GM12892 (cell line): ENCODE data around the gene PIGM.

Experiments
- POLR2A ChIP-seq: IDR thresholded peaks from 2 replicates; pipeline ENCODE4 v1.6.1; 2011; ENCODE audit warnings: low read depth, low read length, control low read depth
- POLR2AphosphoS5 ChIP-seq: IDR thresholded peaks from 2 replicates; pipeline ENCODE4 v1.6.1; 2011; ENCODE audit warnings: low read depth, low read length, control low read depth
- TAF1 ChIP-seq: IDR thresholded peaks from 2 replicates; pipeline ENCODE4 v1.6.1; 2011; ENCODE audit warnings: low read depth, mild to moderate bottlenecking, control low read depth, low read length, borderline replicate concordance

DNA sequence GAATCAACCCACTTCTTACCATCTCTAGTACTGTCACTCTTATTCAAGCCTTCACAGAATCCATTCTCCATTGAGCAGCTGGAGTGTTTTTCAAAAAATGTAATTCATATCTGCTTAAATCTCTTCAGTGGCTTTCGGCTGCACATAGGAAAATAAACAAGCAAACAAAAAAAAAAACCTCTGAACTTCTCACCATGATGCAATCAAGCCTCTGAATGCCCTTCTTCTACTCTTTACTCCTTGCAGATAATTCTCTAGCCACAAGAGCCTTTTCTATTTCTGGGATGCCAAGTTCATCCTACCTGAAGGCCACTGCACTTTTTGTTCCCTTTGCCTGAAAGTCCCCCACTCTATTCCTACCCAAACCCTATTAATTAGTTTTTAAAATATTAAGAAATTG is 14.2 kb downstream of the PIGM start:
- no peak for TF ChIP-seq POLR2A
- no peak for TF ChIP-seq POLR2AphosphoS5
- TF ChIP-seq TAF1 = no peak
